Hepatic stellate cell (primary cell): Measurements from ENCODE around the gene INPP5A.
A peak's percentile ranks its signal among the peaks of the same experiment; 100 is the strongest.
"Not testable (repeated sequence)": the region's sequence is repeated elsewhere in the genome, so short reads cannot be mapped to it uniquely, and the experiment has no call there.

Experiments
- DNase-seq: peaks from one replicate; pipeline ENCODE4 v3.0.0; 2011; ENCODE audit warnings: low spot score

INPP5A gene

GRCh38 chr10:132690821-132691610 is 153.4 kb downstream of the INPP5A start:
- DNase-seq: no peak

- no peak for DNase-seq
Observed at GRCh38 chr10:132691711-132692153, 154.1 kb downstream of the INPP5A start.

- no peak for DNase-seq
Observed at GRCh38 chr10:132692311-132692710, 154.7 kb downstream of the INPP5A start.

GRCh38 chr10:132693676-132694075 is 156.1 kb downstream of the INPP5A start:
- DNase-seq: peak; percentile 35

GRCh38 chr10:132696204-132696603 is 158.6 kb downstream of the INPP5A start:
- DNase-seq: no peak

GRCh38 chr10:132696728-132697577 is 159.4 kb downstream of the INPP5A start:
- DNase-seq: no peak

GRCh38 chr10:132697578-132698200 is 160.1 kb downstream of the INPP5A start:
- DNase-seq: no peak

GRCh38 chr10:132698211-132698751 is 160.7 kb downstream of the INPP5A start:
- no peak for DNase-seq

GRCh38 chr10:132698761-132699391 is 161.3 kb downstream of the INPP5A start:
- DNase-seq: no peak

- no peak for DNase-seq
Observed at GRCh38 chr10:132699411-132700155, 162.0 kb downstream of the INPP5A start.

- peak; percentile 83 for DNase-seq
Observed at GRCh38 chr10:132700156-132701098, 162.8 kb downstream of the INPP5A start.

GRCh38 chr10:132701099-132701845 is 163.7 kb downstream of the INPP5A start:
- DNase-seq: no peak

GRCh38 chr10:132701846-132702190 is 164.2 kb downstream of the INPP5A start:
- no peak for DNase-seq

GRCh38 chr10:132702601-132703418 is 165.2 kb downstream of the INPP5A start:
- no peak for DNase-seq

- DNase-seq: no peak
Observed at GRCh38 chr10:132703419-132704007, 165.9 kb downstream of the INPP5A start.

- no peak for DNase-seq
Observed at GRCh38 chr10:132704008-132704814, 166.6 kb downstream of the INPP5A start.

GRCh38 chr10:132704815-132705064 is 167.2 kb downstream of the INPP5A start:
- not testable (repeated sequence) for DNase-seq
